ENCODE data around the gene MYOG.

The MYOG gene

DNA sequence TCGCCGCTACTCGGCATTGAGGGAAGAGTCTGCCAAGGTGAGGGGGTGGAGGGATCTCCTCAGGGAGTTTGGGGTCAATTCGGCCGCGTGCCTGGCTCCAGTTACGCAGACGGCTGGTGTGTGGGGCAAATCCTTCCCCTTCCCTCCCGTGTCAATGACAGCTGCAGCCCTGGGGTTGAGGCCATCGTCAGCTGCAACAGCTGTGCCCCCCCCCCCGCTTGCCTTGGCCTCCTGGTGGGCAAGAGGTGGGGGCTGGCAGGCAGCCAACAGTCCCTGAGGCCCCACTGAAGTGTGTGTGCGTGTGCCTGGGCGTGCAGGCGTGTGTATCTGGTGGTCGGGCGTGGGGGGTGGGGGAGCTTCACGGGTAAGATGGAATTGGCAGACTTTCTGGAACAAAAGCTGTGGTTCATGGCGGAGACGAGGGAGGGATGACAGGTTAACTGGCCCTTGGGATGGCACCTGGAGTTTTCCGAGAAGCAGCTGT lies 33.9 kb downstream of the MYOG start:
- H3K4me1 ChIP-seq (ENCODE audit: control insufficient read depth in 1 of 2, insufficient read depth in 1 of 2, low read depth in 1 of 2, low read length in 1 of 2) = peaks cover 2 to 4% of the 10 kb centered on the region in 2 experiments
- TF ChIP-seq, protein P1, sequence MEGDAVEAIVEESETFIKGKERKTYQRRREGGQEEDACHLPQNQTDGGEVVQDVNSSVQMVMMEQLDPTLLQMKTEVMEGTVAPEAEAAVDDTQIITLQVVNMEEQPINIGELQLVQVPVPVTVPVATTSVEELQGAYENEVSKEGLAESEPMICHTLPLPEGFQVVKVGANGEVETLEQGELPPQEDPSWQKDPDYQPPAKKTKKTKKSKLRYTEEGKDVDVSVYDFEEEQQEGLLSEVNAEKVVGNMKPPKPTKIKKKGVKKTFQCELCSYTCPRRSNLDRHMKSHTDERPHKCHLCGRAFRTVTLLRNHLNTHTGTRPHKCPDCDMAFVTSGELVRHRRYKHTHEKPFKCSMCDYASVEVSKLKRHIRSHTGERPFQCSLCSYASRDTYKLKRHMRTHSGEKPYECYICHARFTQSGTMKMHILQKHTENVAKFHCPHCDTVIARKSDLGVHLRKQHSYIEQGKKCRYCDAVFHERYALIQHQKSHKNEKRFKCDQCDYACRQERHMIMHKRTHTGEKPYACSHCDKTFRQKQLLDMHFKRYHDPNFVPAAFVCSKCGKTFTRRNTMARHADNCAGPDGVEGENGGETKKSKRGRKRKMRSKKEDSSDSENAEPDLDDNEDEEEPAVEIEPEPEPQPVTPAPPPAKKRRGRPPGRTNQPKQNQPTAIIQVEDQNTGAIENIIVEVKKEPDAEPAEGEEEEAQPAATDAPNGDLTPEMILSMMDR (IDR thresholded peaks at IDR 0.05) = no peak
- H3K27me3 ChIP-seq = peaks cover 5% of the 10 kb centered on the region
- H3K36me3 ChIP-seq = no peaks in the 10 kb centered on the region
- H3K9me3 ChIP-seq = no peaks in the 10 kb centered on the region
- no peak overlapping the region for H3K27ac ChIP-seq
- no peak overlapping the region for H3K4me3 ChIP-seq (ENCODE audit: low read depth in 1 of 2, low read length in 1 of 2)

DNA sequence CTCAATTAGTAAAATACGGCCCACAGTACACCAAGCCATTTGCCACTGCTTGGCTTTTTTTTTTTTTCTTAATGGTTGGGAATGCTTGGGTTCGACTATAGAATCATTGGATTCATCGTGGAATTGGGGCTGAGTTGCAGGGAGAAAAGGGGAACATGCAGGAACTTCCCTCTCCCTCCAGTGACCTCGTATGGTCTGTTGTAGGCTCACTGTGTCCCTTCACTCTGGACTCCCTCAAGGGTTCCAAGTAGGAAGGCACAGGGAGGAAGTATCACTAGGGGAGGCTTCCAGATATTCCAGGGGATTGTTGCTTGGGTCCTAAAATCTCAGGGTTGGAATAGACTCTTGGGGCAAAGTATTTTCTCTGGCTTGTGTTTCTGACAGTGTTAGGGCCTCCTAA lies 35.0 kb downstream of the MYOG start:
- Histone ChIP-seq H3K36me3 (no peaks in the 10 kb centered on the region), H3K4me1 (ENCODE audit: control insufficient read depth in 1 of 2, insufficient read depth in 1 of 2, low read depth in 1 of 2, low read length in 1 of 2) (no peaks in the 10 kb centered on the region), H3K9me3 (no peaks in the 10 kb centered on the region), H3K27me3 (peaks cover 5% of the 10 kb centered on the region), H3K27ac (no peak overlapping the region), H3K4me3 (ENCODE audit: low read depth in 1 of 2, low read length in 1 of 2) (no peak overlapping the region)
- TF ChIP-seq, protein P1 (IDR thresholded peaks at IDR 0.05) = no peak

DNA sequence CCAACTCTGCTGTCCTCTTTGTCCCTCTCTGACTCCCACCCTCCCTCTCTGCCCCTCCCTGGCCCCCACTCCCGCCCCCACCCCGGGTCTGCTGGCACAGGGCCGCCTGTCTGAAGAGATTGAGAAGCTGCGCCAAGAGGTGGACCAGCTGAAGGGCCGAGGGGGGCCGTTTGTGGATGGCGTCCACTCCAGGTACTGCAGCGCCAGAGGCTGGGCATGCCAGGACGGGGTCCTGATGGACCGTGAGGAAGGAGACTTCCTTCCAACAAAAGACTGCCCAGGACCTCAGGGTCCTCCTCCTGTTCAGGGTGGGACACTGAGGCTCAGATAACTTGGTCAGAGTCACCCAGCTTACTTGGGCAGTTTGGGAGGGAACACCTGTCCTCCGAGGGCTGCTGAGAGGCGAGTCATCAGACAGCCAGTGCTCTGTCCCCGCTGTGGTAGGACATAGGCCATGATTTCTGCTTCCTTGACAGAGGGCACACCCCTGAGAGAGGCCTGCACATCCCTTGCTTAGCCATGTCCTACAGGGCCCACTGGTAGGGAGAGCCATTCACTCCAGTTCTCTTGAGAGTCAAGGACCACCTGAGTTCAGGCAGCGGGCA lies 36.1 kb downstream of the MYOG start:
- H3K4me3 ChIP-seq (ENCODE audit: low read depth in 1 of 2, low read length in 1 of 2) = no peak overlapping the region
- no peaks in the 10 kb centered on the region for H3K36me3 ChIP-seq
- no peaks in the 10 kb centered on the region for H3K4me1 ChIP-seq (ENCODE audit: control insufficient read depth in 1 of 2, insufficient read depth in 1 of 2, low read depth in 1 of 2, low read length in 1 of 2)
- H3K27ac ChIP-seq = no peak overlapping the region
- peaks cover 5% of the 10 kb centered on the region for H3K27me3 ChIP-seq
- no peaks in the 10 kb centered on the region for H3K9me3 ChIP-seq
- TF ChIP-seq, protein P1 (IDR thresholded peaks at IDR 0.05) = no peak

DNA sequence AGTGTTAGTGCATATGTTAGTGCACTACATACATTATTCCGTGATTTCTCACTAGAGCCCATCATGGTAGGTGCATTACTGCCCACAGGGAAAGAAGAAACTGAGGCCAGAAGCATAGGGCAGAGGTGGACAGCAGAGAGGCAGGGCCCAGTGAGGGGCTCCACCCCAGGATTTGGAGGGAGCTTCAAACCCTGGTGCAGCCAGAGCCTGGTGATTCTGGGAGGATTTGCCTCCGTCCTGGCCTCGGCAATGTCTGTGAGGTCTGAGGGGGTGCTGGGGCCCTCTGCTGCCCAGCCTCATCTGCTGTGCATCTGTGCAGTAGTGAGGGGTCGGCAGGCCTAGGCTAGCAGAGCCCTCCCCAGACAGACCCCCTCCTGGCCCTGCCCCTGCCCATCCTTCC lies 36.7 kb downstream of the MYOG start:
- H3K9me3 ChIP-seq = no peaks in the 10 kb centered on the region
- H3K4me1 ChIP-seq (ENCODE audit: control insufficient read depth in 1 of 2, insufficient read depth in 1 of 2, low read depth in 1 of 2, low read length in 1 of 2) = no peaks in the 10 kb centered on the region
- peaks cover 5% of the 10 kb centered on the region for H3K27me3 ChIP-seq
- TF ChIP-seq, protein P1 (IDR thresholded peaks at IDR 0.05) = no peak
- no peak overlapping the region for H3K27ac ChIP-seq
- H3K4me3 ChIP-seq (ENCODE audit: low read depth in 1 of 2, low read length in 1 of 2) = no peak overlapping the region
- H3K36me3 ChIP-seq = no peaks in the 10 kb centered on the region

DNA sequence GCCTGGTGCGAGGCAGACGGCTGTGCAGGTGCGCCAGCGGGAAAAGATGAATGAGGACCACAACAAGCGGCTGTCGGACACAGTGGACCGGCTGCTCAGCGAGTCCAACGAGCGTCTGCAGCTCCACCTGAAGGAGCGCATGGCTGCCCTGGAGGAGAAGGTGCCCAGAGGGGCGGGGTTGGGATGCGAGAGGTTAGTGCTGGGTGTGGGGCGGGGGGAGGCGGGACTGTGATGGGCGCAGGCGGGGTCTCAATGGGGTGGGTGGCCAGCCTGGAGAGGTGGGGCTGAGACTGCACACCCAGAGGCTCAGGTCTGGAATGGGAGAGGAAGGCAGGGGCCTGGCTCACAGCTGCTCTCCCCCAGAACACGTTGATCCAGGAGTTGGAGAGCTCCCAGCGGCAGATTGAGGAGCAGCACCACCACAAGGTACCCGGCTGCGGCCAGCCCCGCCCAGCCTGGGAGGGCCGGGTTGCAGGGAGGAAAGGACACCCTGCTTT lies 37.2 kb downstream of the MYOG start:
- peaks cover 5% of the 10 kb centered on the region for H3K27me3 ChIP-seq
- H3K36me3 ChIP-seq = no peaks in the 10 kb centered on the region
- no peaks in the 10 kb centered on the region for H3K4me1 ChIP-seq (ENCODE audit: control insufficient read depth in 1 of 2, insufficient read depth in 1 of 2, low read depth in 1 of 2, low read length in 1 of 2)
- TF ChIP-seq, protein P1 (IDR thresholded peaks at IDR 0.05) = no peak
- H3K27ac ChIP-seq = no peak overlapping the region
- no peaks in the 10 kb centered on the region for H3K9me3 ChIP-seq
- no peak overlapping the region for H3K4me3 ChIP-seq (ENCODE audit: low read depth in 1 of 2, low read length in 1 of 2)
